ENCODE results near the gene NCBP2L. TPM values are rescaled to one million over a fixed set of nuclear protein-coding genes. Genes with fewer than 3 reads are reported as not detected.

The NCBP2L gene
- total and polyA plus RNA-seq, 9 of the 15 experiments (the other 6 are each of a cell fraction or from before 2014, with no cell fraction given), result not detected

- Histone ChIP-seq H2AFZ (ENCODE audit: low read depth, low read length) (no peak overlapping the region), H3K9me3 (replicated peaks; ENCODE audit: control insufficient read depth, insufficient read depth, low read depth, low read length) (no peaks in the 10 kb centered on the region), H3K9ac (ENCODE audit: insufficient read depth in 1 of 2, low read depth in 2 of 2, low read length in 2 of 2) (no peak overlapping the region), H3K27me3 (ENCODE audit: control insufficient read depth in 2 of 2, insufficient read depth in 2 of 2, low read length in 2 of 2) (no peaks in the 10 kb centered on the region), H3K4me2 (ENCODE audit: insufficient read depth, low read length) (no peak overlapping the region), H3K27ac (ENCODE audit: extremely low read depth, low read depth, low read length) (no peak overlapping the region), H3K36me3 (ENCODE audit: control insufficient read depth, insufficient read depth, low read length) (no peaks in the 10 kb centered on the region), H3K4me3 (no peak overlapping the region), H4K20me1 (replicated peaks; ENCODE audit: control insufficient read depth, insufficient read depth, low read length) (no peaks in the 10 kb centered on the region), H3K9me1 (ENCODE audit: control insufficient read depth, insufficient read depth, low read length) (no peaks in the 10 kb centered on the region), H3K4me1 (replicated peaks in 1 of 2; ENCODE audit: control insufficient read depth in 2 of 2, insufficient read depth in 2 of 2, low read length in 2 of 2) (peaks cover 22 to 47% of the 10 kb centered on the region in 2 experiments; a peak in 4 of 5 replicates), H3K79me2 (ENCODE audit: control insufficient read depth, insufficient read depth, low read length) (no peaks in the 10 kb centered on the region)
- no TSS peak for BruUV-seq (replicated peaks)
- CTCF ChIA-PET (ENCODE audit: low intra/inter-chr PET ratio), result no interaction called here
- intact Hi-C loops (cut with micrococcal nuclease), result loop anchor here (2.0 to 5.0 kb wide), 2 partner anchors 47 to 58 kb away; partner anchors contain the start of gene NCBP2L
- no peak for TF ChIP-seq PTRF (tag; IDR thresholded peaks at IDR 0.05)
- peak; percentile 14; the same call in 1 of the 2 replicates for TF ChIP-seq ADNP (tag; IDR thresholded peaks at IDR 0.05)
- TF ChIP-seq XRCC3 (IDR thresholded peaks at IDR 0.05), result no peak
- no peak for DNase-seq (ENCODE audit: extremely low read depth in 1 of 4, low spot score in 3 of 4)
- no peak for FAIRE-seq
- in situ Hi-C loops (cut with MboI), result no loop called here
- WGBS (ENCODE audit: insufficient coverage, low coverage, missing lambda C conversion rate), result 33% methylated on average over 1 of the region's 1 CpG
- no peak for ATAC-seq
- POLR2A ChIA-PET, result no interaction called here
Measured at GRCh38 chrX:107730298-107730655, 47.3 kb upstream of the NCBP2L start.

DNA sequence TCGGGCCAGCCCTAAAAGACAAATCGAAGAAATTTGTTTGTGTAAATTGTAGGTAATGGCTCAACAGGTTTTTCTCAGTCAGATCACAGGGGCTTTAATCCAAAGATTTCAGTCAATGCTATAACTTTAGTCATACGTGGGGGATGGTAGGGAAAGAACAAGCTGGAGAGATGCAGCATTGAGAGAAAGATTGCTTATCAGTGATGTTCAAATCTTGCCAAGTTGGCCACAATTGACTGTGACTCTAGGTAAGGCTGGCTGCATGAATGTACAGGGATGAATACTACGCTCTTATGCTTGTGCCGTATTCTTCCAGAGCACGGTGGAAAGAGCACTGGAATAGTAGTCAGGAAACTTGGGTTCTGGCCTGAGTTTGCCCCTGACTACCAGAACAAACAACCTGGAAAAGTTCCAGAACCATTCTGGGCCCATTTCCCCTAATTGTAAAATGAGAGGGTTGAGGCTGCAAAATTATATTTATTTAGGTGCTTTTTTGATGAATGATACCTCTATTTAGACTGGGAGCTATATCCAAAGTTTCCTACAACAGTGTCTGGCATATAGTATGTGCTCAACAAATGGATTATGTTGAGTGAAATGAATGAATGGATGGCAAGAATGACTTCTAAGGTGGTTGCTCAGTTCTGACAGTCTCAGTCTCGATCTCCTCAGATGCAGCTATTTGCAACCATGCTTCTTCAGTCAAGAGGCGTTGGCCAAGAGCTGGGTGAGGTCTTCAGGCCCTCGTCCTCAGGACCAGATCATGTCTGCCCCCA is 46.4 kb upstream of the NCBP2L start:
- CTCF ChIA-PET (ENCODE audit: low intra/inter-chr PET ratio), result no interaction called here
- ATAC-seq, result no peak

More for the DNA sequence above, 46.4 kb upstream of the NCBP2L start:
- TF ChIP-seq, protein P1, sequence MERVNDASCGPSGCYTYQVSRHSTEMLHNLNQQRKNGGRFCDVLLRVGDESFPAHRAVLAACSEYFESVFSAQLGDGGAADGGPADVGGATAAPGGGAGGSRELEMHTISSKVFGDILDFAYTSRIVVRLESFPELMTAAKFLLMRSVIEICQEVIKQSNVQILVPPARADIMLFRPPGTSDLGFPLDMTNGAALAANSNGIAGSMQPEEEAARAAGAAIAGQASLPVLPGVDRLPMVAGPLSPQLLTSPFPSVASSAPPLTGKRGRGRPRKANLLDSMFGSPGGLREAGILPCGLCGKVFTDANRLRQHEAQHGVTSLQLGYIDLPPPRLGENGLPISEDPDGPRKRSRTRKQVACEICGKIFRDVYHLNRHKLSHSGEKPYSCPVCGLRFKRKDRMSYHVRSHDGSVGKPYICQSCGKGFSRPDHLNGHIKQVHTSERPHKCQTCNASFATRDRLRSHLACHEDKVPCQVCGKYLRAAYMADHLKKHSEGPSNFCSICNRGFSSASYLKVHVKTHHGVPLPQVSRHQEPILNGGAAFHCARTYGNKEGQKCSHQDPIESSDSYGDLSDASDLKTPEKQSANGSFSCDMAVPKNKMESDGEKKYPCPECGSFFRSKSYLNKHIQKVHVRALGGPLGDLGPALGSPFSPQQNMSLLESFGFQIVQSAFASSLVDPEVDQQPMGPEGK (CRISPR knock-in tag; IDR thresholded peaks at IDR 0.05; ENCODE audit: borderline replicate concordance), result no peak
- TF ChIP-seq ETV6 (IDR thresholded peaks at IDR 0.05; ENCODE audit: borderline replicate concordance in 1 of 2, low read depth in 2 of 2, low read length in 1 of 2), result no peak
- TF ChIP-seq ETV6 (CRISPR knock-in tag; IDR thresholded peaks at IDR 0.05; ENCODE audit: borderline replicate concordance), result no peak
- TF ChIP-seq HDAC8 (tag; IDR thresholded peaks at IDR 0.05), result no peak
- TF ChIP-seq RBBP5 (IDR thresholded peaks at IDR 0.05; ENCODE audit: borderline replicate concordance, insufficient read depth, low read length, poor library complexity, severe bottlenecking), result peak; percentile 15
- TF ChIP-seq ZNF24 (IDR thresholded peaks at IDR 0.05), result peak; percentile 78; the same call in 1 of the 2 replicates
- TF ChIP-seq THRA (IDR thresholded peaks at IDR 0.05), result no peak
- no peak for TF ChIP-seq TRIM24 (IDR thresholded peaks at IDR 0.05)
- FAIRE-seq, result no peak
- no peaks in the 10 kb centered on the region for H3K79me2 ChIP-seq (ENCODE audit: control insufficient read depth, insufficient read depth, low read length)
- H3K9ac ChIP-seq (ENCODE audit: insufficient read depth in 1 of 2, low read depth in 2 of 2, low read length in 2 of 2), result peak overlapping the region in 1 of 2 experiments; percentile 52; a peak in 1 of 4 replicates
- H4K20me1 ChIP-seq (replicated peaks; ENCODE audit: control insufficient read depth, insufficient read depth, low read length), result no peaks in the 10 kb centered on the region
- POLR2A ChIA-PET, result interaction anchor here (1.0 to 1.3 kb wide), 2 partner anchors 12 to 20 kb away, joined by 3 read pairs; no protein-coding TSS in a partner anchor
- in situ Hi-C loops (cut with MboI) (no loop called here), intact Hi-C loops (cut with micrococcal nuclease) (loop anchor here (2.0 to 5.0 kb wide), 2 partner anchors 46 to 59 kb away; partner anchors contain the start of gene NCBP2L)
- no TSS peak for BruUV-seq (replicated peaks)
- no peaks in the 10 kb centered on the region for H3K9me3 ChIP-seq (replicated peaks; ENCODE audit: control insufficient read depth, insufficient read depth, low read depth, low read length)
- 0 out of 2 replicates have a peak overlapping the region, but pooled peaks have one; percentile 26 for H2AFZ ChIP-seq (ENCODE audit: low read depth, low read length)
- DNase-seq (ENCODE audit: extremely low read depth in 1 of 4, low spot score in 3 of 4), result no peak
- H3K27me3 ChIP-seq (ENCODE audit: control insufficient read depth in 2 of 2, insufficient read depth in 2 of 2, low read length in 2 of 2), result no peaks in the 10 kb centered on the region
- 43% methylated on average over 9 of the region's 9 CpGs for WGBS (ENCODE audit: insufficient coverage, low coverage, missing lambda C conversion rate)
- no peaks in the 10 kb centered on the region for H3K9me1 ChIP-seq (ENCODE audit: control insufficient read depth, insufficient read depth, low read length)
- no peak overlapping the region for H3K27ac ChIP-seq (ENCODE audit: extremely low read depth, low read depth, low read length)
- no peaks in the 10 kb centered on the region for H3K36me3 ChIP-seq (ENCODE audit: control insufficient read depth, insufficient read depth, low read length)
- H3K4me3 ChIP-seq, result no peak overlapping the region
- peak overlapping the region; percentile 19 for H3K4me2 ChIP-seq (ENCODE audit: insufficient read depth, low read length)
- H3K4me1 ChIP-seq (replicated peaks in 1 of 2; ENCODE audit: control insufficient read depth in 2 of 2, insufficient read depth in 2 of 2, low read length in 2 of 2), result peaks cover 15 to 43% of the 10 kb centered on the region in 2 experiments; a peak in 4 of 5 replicates
